HG03025 (cell line): ENCODE measurements around the gene GLRX3.
"Not testable (repeated sequence)": the region's sequence is repeated elsewhere in the genome, so short reads cannot be mapped to it uniquely, and the experiment has no call there.

Experiments
- ATAC-seq: cut with Tn5 transposase; IDR thresholded peaks from one replicate; pipeline ENCODE4 v1.9.1; 2021; ENCODE audit warnings: mild to moderate bottlenecking, moderate library complexity; ENCODE audit not compliant: unreplicated experiment, low FRiP score

Gene GLRX3

GRCh38 chr10:130136226-130137089 is at the start of gene GLRX3:
GLRX3 (plus strand) TSS chr10:130136391; CDS start chr10:130136421, 30 bp downstream.
- peak; percentile 80 for ATAC-seq

DNA sequence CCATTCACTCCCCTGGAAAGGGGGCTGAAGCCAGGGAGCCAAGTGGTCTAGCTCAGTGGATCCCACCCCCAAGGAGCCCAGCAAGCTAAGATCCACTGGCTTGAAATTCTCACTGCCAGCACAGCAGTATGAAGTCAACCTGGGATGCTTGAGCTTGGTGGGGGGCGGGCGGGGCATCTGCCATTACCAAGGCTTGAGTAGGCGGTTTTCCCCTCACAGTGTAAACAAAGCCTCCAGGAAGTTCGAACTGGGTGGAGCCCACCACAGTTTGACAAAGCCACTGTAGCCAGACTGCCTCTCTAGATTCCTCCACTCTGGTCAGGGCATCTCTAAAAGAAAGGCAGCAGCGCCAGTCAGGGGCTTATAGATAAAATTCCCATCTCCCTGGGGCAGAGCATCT is 45.6 kb upstream of the GLRX3 start:
- ATAC-seq = not testable (repeated sequence)

- ATAC-seq = no peak
These were observed 36.8 kb upstream of the GLRX3 start for GRCh38 chr10:130099344-130099743.

GRCh38 chr10:130105724-130106123 is 30.5 kb upstream of the GLRX3 start:
- ATAC-seq = no peak

- not testable (repeated sequence) for ATAC-seq
These were observed 28.0 kb upstream of the GLRX3 start for GRCh38 chr10:130108146-130108545.

DNA sequence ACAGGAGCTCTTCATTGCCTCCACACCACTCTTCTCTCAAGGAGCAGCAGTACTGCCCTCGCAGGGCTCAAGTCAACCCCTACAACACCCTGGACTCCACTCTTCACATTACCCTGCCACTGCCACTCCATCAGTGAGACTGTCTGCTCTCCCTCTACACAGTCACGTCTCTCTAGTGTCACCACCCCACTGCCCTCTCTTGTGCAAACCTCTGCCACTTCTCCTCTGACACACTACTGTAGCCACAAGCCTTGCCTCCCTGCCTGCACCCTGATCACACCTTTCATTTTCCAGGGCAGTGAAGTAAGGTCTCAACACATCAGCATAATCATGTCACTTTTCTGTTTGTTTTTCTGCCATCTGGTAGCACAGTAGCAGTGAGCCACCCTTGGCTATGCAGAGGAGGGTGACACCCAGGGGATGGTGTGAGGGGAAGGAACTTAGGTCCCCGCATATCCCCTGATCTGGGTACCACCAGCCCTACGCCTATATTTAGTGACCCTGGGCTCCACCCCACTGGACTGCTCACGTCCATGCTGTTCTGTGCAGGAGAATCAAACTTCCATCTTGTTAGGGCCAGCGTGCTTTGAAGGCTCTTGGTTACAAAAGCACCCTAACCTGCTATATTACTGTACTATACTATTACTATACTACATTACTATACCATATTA is 27.1 kb upstream of the GLRX3 start:
- no peak for ATAC-seq

GRCh38 chr10:130109796-130110245 is 26.4 kb upstream of the GLRX3 start:
- no peak for ATAC-seq

- ATAC-seq = peak; percentile 80
These were observed 25.7 kb upstream of the GLRX3 start, which contains the start of gene C10orf143 for GRCh38 chr10:130110246-130111112. C10orf143 (minus strand) TSS chr10:130110830; CDS start chr10:130110772, 58 bp downstream.

DNA sequence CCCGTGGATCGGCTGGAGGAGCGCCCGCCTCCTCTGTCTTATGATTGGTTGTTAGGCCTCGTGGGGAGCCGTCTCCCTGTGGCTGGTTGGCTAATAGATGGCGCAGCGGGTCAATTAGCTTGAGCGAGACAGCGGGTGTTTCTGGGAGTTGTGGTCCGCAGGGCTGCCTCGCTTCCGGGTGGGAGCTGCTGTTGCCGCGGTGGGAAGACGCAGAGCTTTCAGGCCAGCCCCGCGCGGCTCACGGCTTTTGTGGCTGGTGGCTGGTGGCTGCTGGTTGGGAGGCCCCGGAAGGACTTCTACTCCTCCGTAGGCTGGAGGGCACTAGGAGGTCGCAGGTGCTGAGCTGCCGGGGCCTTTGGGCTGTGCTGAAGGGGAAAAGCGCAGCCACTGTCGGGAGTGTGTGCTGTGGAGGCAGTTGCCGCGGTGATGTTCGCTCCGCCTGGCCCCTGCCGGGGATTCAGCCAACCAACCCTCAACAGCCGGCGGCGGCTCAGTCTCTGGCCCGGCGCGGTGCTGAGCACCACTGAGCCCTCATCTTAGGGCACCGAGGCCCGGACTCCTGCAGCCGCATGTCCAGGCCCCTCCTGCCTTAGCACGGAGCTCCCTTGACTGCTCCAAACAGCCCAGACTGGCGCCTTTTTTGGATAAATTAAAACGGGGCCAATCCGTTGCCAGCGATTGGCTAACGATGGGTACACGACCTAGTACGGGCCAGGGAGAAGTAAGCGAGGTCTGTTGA is 24.9 kb upstream of the GLRX3 start:
- ATAC-seq = peak; percentile 91

- ATAC-seq = no peak
These were observed 24.4 kb upstream of the GLRX3 start for GRCh38 chr10:130111852-130112180.

DNA sequence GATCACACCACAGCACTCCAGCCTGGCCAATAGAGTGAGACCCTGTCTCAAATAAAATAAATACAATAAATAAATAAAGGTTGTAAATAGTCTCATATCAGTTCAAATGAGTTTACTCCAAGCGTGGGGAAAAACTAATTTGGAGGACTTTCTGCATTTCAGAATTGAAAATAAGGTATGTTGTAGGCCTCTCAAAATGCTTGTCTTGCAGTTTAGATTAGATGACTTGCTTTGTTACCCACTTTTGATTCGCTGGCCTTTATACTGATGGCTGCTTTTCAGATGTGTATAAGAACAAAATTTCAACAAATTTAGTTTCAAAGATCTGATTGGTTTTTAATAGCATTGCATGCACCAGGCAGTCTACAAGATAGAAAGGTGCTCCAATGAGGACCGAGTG is 23.4 kb upstream of the GLRX3 start:
- no peak for ATAC-seq

GRCh38 chr10:130116942-130117341 is 19.2 kb upstream of the GLRX3 start:
- not testable (repeated sequence) for ATAC-seq

- ATAC-seq = not testable (repeated sequence)
These were observed 18.7 kb upstream of the GLRX3 start for GRCh38 chr10:130117535-130117934.

- ATAC-seq = no peak
These were observed 14.6 kb upstream of the GLRX3 start for GRCh38 chr10:130121486-130122079.

GRCh38 chr10:130127364-130128061 is 8.7 kb upstream of the GLRX3 start:
- ATAC-seq = peak; percentile 81

GRCh38 chr10:130128062-130128781 is 8.0 kb upstream of the GLRX3 start:
- no peak for ATAC-seq

DNA sequence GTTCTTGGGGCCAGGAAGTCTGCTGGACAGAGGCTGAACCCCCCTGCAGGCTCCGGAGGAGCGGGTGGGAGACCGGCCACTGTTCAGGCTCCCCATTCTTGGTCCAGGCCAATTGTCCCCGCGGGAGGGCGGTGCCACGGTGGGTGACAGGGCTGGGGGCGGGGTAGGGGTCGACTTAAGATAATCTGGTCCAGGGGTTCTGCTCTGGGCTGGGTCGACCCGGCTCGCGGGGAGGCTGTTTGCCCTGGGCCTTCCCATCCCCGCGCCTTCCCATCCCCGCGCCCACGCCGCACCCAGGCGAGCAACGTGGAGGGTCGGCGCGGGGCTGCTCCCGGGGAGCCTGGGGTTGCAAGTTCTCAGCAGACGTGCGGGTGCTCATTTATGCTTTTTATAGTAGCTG is 7.3 kb upstream of the GLRX3 start:
- ATAC-seq = no peak

DNA sequence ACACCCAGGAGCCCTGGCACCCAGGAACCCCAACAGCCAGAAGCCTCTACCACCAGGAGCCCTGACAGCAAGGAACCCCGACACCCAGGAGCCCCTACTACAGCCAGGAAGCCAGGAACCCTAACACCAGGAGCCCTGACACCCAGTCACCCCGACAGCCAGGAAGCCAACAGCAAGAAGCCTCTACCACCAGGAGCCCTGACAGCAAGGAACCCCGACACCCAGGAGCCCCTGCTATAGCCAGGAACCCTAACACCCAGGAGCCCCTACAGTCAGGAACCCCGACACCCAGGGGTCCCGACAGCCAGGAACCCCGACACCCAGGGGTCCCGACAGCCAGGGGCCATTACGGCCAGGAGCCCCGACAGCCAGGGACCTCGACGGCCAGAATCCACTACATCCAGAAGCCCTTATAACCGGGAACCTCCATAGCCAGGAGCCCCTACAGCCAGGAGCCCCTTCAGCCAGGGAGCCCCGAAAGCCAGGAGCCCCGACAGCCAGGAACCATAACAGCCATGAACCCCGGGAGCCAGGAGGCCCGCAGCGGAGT is 440 bp upstream of the GLRX3 start:
- peak; percentile 11 for ATAC-seq
